ENCODE measurements around the gene ROBO1.

DNA sequence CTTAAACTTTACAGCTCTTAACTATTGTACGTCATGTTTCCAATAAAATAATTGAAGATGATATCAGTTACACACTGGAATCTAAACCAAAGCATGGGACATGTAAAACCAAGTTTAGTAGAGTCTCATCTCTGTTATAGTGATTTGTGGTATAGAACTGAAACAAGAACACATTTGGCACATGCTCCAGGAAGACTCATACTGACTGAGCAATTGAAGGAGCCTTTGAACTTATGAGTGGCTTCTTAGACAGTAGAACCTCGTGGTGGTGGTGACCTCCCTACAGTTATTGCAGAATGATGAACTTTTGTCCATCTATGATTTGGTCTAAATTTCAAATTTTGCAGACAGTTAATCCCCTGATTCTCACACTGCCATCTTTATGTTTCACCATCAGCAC is 729.7 kb downstream of the ROBO1 start:
- TF ChIP-seq CTCF (IDR thresholded peaks at IDR 0.05; ENCODE audit: low read depth, low read length, missing input control) (no peak), ZBTB33 (IDR thresholded peaks at IDR 0.05) (no peak), TAF1 (conservative IDR thresholded peaks at IDR 0.05) (no peak), RAD21 (IDR thresholded peaks at IDR 0.05) (no peak), FOXA2 (IDR thresholded peaks at IDR 0.05) (no peak), JUND (IDR thresholded peaks at IDR 0.05) (no peak)
- TF ChIP-seq, protein P1, sequence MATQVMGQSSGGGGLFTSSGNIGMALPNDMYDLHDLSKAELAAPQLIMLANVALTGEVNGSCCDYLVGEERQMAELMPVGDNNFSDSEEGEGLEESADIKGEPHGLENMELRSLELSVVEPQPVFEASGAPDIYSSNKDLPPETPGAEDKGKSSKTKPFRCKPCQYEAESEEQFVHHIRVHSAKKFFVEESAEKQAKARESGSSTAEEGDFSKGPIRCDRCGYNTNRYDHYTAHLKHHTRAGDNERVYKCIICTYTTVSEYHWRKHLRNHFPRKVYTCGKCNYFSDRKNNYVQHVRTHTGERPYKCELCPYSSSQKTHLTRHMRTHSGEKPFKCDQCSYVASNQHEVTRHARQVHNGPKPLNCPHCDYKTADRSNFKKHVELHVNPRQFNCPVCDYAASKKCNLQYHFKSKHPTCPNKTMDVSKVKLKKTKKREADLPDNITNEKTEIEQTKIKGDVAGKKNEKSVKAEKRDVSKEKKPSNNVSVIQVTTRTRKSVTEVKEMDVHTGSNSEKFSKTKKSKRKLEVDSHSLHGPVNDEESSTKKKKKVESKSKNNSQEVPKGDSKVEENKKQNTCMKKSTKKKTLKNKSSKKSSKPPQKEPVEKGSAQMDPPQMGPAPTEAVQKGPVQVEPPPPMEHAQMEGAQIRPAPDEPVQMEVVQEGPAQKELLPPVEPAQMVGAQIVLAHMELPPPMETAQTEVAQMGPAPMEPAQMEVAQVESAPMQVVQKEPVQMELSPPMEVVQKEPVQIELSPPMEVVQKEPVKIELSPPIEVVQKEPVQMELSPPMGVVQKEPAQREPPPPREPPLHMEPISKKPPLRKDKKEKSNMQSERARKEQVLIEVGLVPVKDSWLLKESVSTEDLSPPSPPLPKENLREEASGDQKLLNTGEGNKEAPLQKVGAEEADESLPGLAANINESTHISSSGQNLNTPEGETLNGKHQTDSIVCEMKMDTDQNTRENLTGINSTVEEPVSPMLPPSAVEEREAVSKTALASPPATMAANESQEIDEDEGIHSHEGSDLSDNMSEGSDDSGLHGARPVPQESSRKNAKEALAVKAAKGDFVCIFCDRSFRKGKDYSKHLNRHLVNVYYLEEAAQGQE (IDR thresholded peaks at IDR 0.05) = no peak
